ENCODE measurements around the gene HSP90AB1.

HSP90AB1 gene

GRCh38 chr6:44202332-44202971, 44.4 kb upstream of the HSP90AB1 start:
- Histone ChIP-seq H3K4me1 (no peaks in the 10 kb centered on the region), H3K9me3 (no peaks in the 10 kb centered on the region), H3K36me3 (no peaks in the 10 kb centered on the region), H3K27me3 (no peaks in the 10 kb centered on the region), H3K4me3 (ENCODE audit: low read depth, low read length) (no peak overlapping the region)
- TF ChIP-seq, protein P1, sequence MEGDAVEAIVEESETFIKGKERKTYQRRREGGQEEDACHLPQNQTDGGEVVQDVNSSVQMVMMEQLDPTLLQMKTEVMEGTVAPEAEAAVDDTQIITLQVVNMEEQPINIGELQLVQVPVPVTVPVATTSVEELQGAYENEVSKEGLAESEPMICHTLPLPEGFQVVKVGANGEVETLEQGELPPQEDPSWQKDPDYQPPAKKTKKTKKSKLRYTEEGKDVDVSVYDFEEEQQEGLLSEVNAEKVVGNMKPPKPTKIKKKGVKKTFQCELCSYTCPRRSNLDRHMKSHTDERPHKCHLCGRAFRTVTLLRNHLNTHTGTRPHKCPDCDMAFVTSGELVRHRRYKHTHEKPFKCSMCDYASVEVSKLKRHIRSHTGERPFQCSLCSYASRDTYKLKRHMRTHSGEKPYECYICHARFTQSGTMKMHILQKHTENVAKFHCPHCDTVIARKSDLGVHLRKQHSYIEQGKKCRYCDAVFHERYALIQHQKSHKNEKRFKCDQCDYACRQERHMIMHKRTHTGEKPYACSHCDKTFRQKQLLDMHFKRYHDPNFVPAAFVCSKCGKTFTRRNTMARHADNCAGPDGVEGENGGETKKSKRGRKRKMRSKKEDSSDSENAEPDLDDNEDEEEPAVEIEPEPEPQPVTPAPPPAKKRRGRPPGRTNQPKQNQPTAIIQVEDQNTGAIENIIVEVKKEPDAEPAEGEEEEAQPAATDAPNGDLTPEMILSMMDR (IDR thresholded peaks at IDR 0.05; ENCODE audit: low read depth, low read length): no peak
- DNase-seq: no peak

DNA sequence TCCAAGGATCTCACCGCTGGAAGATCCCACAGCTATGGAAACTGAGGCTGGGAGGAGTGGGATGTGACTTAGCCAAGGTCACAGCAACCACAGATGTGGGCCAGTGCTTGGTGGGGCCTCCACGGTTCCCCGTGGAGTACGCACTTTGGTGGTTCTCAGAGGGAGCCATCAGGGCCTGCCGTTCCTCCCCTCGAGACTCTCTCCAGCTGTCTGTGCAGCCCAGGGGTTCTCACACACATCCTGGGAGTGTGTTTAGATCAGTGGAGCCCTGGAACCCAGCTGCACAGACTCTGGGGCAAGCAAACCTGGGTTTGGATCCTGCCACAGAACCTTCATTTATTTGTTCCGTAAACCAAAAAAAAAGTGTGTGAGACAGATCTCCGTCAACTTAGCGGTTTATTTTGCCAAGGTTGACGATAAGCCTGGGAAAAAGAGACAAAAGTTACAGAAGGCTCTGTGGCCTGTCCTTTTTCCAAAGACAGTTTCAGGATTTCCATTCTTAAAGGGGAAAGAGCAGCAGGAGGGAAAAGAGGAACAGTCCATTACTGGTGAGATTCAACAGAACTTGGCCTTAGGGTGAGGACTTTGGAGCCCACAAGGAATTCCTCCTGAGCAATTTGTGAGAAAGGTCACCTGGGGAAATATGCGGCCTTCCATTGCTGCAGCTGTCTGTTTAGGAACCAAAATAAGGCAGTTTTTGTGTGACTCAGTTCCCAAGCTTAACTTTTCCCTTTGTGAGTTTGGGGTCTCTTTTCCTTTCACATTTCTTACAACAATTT, 43.7 kb upstream of the HSP90AB1 start:
- Histone ChIP-seq H3K9me3 (no peaks in the 10 kb centered on the region), H3K27me3 (no peaks in the 10 kb centered on the region), H3K4me3 (ENCODE audit: low read depth, low read length) (no peak overlapping the region), H3K36me3 (no peaks in the 10 kb centered on the region), H3K4me1 (no peaks in the 10 kb centered on the region)
- DNase-seq: no peak
- TF ChIP-seq, protein P1 (IDR thresholded peaks at IDR 0.05; ENCODE audit: low read depth, low read length): no peak

DNA sequence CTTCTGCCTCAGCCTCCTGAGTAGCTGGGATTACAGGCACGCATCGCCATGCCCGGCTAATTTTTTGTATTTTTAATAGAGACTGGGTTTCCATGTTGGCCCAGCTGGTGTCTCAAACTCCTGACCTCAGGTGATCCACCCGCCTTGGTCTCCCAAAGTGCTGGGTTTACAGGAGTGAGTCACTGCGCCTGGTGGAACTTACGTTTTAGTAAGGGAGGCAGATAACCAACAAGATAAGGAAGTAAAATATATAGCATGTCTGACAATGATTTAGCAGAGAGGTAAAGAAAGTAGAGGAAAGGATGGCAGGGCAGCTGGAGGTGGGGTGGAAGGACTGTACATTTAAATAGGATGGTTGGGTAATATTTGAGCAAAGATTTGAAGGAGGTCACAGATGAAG, 42.9 kb upstream of the HSP90AB1 start:
- DNase-seq: no peak
- TF ChIP-seq, protein P1 (IDR thresholded peaks at IDR 0.05; ENCODE audit: low read depth, low read length): no peak

GRCh38 chr6:44207966-44208365, 38.9 kb upstream of the HSP90AB1 start:
- H3K27me3 ChIP-seq: no peaks in the 10 kb centered on the region
- H3K4me1 ChIP-seq: no peaks in the 10 kb centered on the region
- TF ChIP-seq, protein P1 (IDR thresholded peaks at IDR 0.05; ENCODE audit: low read depth, low read length): no peak
- DNase-seq: no peak
- no peaks in the 10 kb centered on the region for H3K9me3 ChIP-seq
- H3K36me3 ChIP-seq: no peaks in the 10 kb centered on the region
- no peak overlapping the region for H3K4me3 ChIP-seq (ENCODE audit: low read depth, low read length)

More for the DNA sequence above, 42.9 kb upstream of the HSP90AB1 start:
- no peaks in the 10 kb centered on the region for H3K27me3 ChIP-seq
- H3K36me3 ChIP-seq: no peaks in the 10 kb centered on the region
- no peak overlapping the region for H3K4me3 ChIP-seq (ENCODE audit: low read depth, low read length)
- H3K4me1 ChIP-seq: no peaks in the 10 kb centered on the region
- H3K9me3 ChIP-seq: no peaks in the 10 kb centered on the region

- Histone ChIP-seq H3K4me1 (no peaks in the 10 kb centered on the region), H3K27me3 (no peaks in the 10 kb centered on the region), H3K4me3 (ENCODE audit: low read depth, low read length) (no peak overlapping the region), H3K9me3 (no peaks in the 10 kb centered on the region), H3K36me3 (no peaks in the 10 kb centered on the region)
- TF ChIP-seq, protein P1 (IDR thresholded peaks at IDR 0.05; ENCODE audit: low read depth, low read length): no peak
- no peak for DNase-seq
These were observed 35.6 kb upstream of the HSP90AB1 start for GRCh38 chr6:44211284-44211683.

- no peaks in the 10 kb centered on the region for H3K36me3 ChIP-seq
- TF ChIP-seq, protein P1 (IDR thresholded peaks at IDR 0.05; ENCODE audit: low read depth, low read length): no peak
- no peak for DNase-seq
These were observed 32.6 kb upstream of the HSP90AB1 start for GRCh38 chr6:44214307-44214706.

More at GRCh38 chr6:44214307-44214706, 32.6 kb upstream of the HSP90AB1 start:
- Histone ChIP-seq H3K27me3 (no peaks in the 10 kb centered on the region), H3K4me1 (peaks cover 15% of the 10 kb centered on the region; the same call in 1 of the 2 replicates), H3K9me3 (no peaks in the 10 kb centered on the region), H3K4me3 (ENCODE audit: low read depth, low read length) (no peak overlapping the region)
